WTC11 (cell line): ENCODE measurements around the gene GYS2. TPM values are rescaled to one million over a fixed set of nuclear protein-coding genes. Genes with fewer than 3 reads are reported as not detected.

Experiments used
- ATAC-seq: fragments of 200-7000 bp; cut with Tn5 transposase; 2 replicates; pipeline ENCODE4 v1.10.0; 2021; ENCODE audit warnings: mild to moderate bottlenecking, moderate library complexity
- CTCF ChIA-PET: fragments of 300-600 bp; sonication (Branson Sonifier 250); formaldehyde crosslinking; loops from one replicate; lab custom pipeline; 2021; ENCODE audit warnings: antibody characterized with exemption; lab: Charles Lee
- POLR2A ChIA-PET: fragments of 350-600 bp; sonication (Branson Sonifier 250); formaldehyde crosslinking; loops from one replicate; lab custom pipeline; 2021; ENCODE audit warnings: antibody characterized with exemption; lab: Charles Lee
- DNase-seq: peaks from one replicate; pipeline ENCODE4 v3.0.0; 2021; ENCODE audit warnings: low spot score
- H3K27ac Mint-ChIP-seq: 2 replicates; pipeline ENCODE4 v1.8.0; 2021; ENCODE audit warnings: mixed read lengths
- H3K27me3 Mint-ChIP-seq: 2 replicates; pipeline ENCODE4 v1.8.0; 2021; ENCODE audit warnings: low read depth, mild to moderate bottlenecking, moderate library complexity, mixed read lengths
- H3K36me3 Mint-ChIP-seq: 2 replicates; pipeline ENCODE4 v1.8.0; 2021; ENCODE audit warnings: mixed read lengths
- H3K4me1 Mint-ChIP-seq: 2 replicates; pipeline ENCODE4 v1.8.0; 2022; ENCODE audit warnings: mixed read lengths
- H3K4me3 Mint-ChIP-seq: 2 replicates; pipeline ENCODE4 v1.8.0; 2021; ENCODE audit warnings: mild to moderate bottlenecking, moderate library complexity, mixed read lengths
- H3K9me3 Mint-ChIP-seq: 2 replicates; pipeline ENCODE4 v1.8.0; 2021; ENCODE audit warnings: mixed read lengths
- ATF2 ChIP-seq: sonication (generic); formaldehyde crosslinking; IDR thresholded peaks from 2 replicates; pipeline ENCODE4 v1.8.1; 2022; ENCODE audit warnings: low read depth, missing genetic modification reagents, borderline replicate concordance
- E2F1 ChIP-seq: sonication (generic); formaldehyde crosslinking; IDR thresholded peaks from 2 replicates; pipeline ENCODE4 v1.8.0; 2022; ENCODE audit warnings: mild to moderate bottlenecking, missing genetic modification reagents
- E2F4 ChIP-seq: sonication (generic); formaldehyde crosslinking; IDR thresholded peaks from 2 replicates; pipeline ENCODE4 v1.8.1; 2022; ENCODE audit warnings: low read depth, mild to moderate bottlenecking, moderate library complexity, missing genetic modification reagents, borderline replicate concordance
- E2F5 ChIP-seq: sonication (generic); formaldehyde crosslinking; IDR thresholded peaks from 2 replicates; pipeline ENCODE4 v1.8.1; 2022; ENCODE audit warnings: mild to moderate bottlenecking, moderate library complexity, missing genetic modification reagents
- ERG ChIP-seq: fragments of 250-450 bp; sonication (Bioruptor Pico); IDR thresholded peaks from 2 replicates; pipeline ENCODE4 v1.8.0; 2021; ENCODE audit warnings: mild to moderate bottlenecking
- ESRRA ChIP-seq: sonication (generic); formaldehyde crosslinking; IDR thresholded peaks from 2 replicates; pipeline ENCODE4 v1.8.1; 2022; ENCODE audit warnings: mild to moderate bottlenecking, missing genetic modification reagents, borderline replicate concordance
- GABPB1 ChIP-seq: sonication (generic); formaldehyde crosslinking; IDR thresholded peaks from 2 replicates; pipeline ENCODE4 v1.8.1; 2023; ENCODE audit warnings: mild to moderate bottlenecking, missing genetic modification reagents
- GRHL2 ChIP-seq: fragments of 250-450 bp; sonication (Bioruptor Pico); IDR thresholded peaks from 2 replicates; pipeline ENCODE4 v1.8.0; 2022; ENCODE audit warnings: mild to moderate bottlenecking, moderate library complexity; ENCODE audit not compliant: insufficient replicate concordance, severe bottlenecking
- MAX ChIP-seq: sonication (generic); formaldehyde crosslinking; IDR thresholded peaks from 2 replicates; pipeline ENCODE4 v1.8.0; 2022; ENCODE audit warnings: mild to moderate bottlenecking, missing genetic modification reagents
- NFYB ChIP-seq: sonication (generic); formaldehyde crosslinking; conservative IDR thresholded peaks from 2 replicates; pipeline ENCODE4 v1.8.0; 2022; ENCODE audit warnings: low read depth, missing genetic modification reagents
- NR2C2 ChIP-seq: sonication (generic); formaldehyde crosslinking; IDR thresholded peaks from 2 replicates; pipeline ENCODE4 v1.8.0; 2022; ENCODE audit warnings: mild to moderate bottlenecking, missing genetic modification reagents
- PRDM15 ChIP-seq: sonication (generic); formaldehyde crosslinking; IDR thresholded peaks from 2 replicates; pipeline ENCODE4 v1.8.0; 2022; ENCODE audit warnings: missing genetic modification reagents
- RELA ChIP-seq: sonication (generic); formaldehyde crosslinking; IDR thresholded peaks from 2 replicates; pipeline ENCODE4 v1.8.1; 2022; ENCODE audit warnings: missing genetic modification reagents, mild to moderate bottlenecking, borderline replicate concordance
- SMAD3 ChIP-seq: sonication (generic); formaldehyde crosslinking; IDR thresholded peaks from 2 replicates; pipeline ENCODE4 v1.8.0; 2022; ENCODE audit warnings: missing genetic modification reagents, mild to moderate bottlenecking, borderline replicate concordance
- SMAD4 ChIP-seq: sonication (generic); formaldehyde crosslinking; IDR thresholded peaks from 2 replicates; pipeline ENCODE4 v1.8.0; 2022; ENCODE audit warnings: mild to moderate bottlenecking, missing genetic modification reagents
- TEAD1 ChIP-seq: sonication (generic); formaldehyde crosslinking; IDR thresholded peaks from 2 replicates; pipeline ENCODE4 v1.8.0; 2022; ENCODE audit warnings: mild to moderate bottlenecking, missing genetic modification reagents
- TP53 ChIP-seq: sonication (generic); formaldehyde crosslinking; IDR thresholded peaks from 2 replicates; pipeline ENCODE4 v1.8.1; 2023; ENCODE audit warnings: mild to moderate bottlenecking, missing genetic modification reagents
- ZMAT4 ChIP-seq: fragments of 250-450 bp; sonication (Bioruptor Pico); IDR thresholded peaks from 2 replicates; pipeline ENCODE4 v1.9.0; 2021; ENCODE audit warnings: mild to moderate bottlenecking
- ZNF121 ChIP-seq: sonication (generic); formaldehyde crosslinking; IDR thresholded peaks from 2 replicates; pipeline ENCODE4 v1.8.0; 2023; ENCODE audit warnings: missing genetic modification reagents
- ZNF219 ChIP-seq: sonication (generic); formaldehyde crosslinking; IDR thresholded peaks from 2 replicates; pipeline ENCODE4 v1.8.0; 2023; ENCODE audit warnings: missing genetic modification reagents, mild to moderate bottlenecking, borderline replicate concordance
- ZNF263 ChIP-seq: sonication (generic); formaldehyde crosslinking; IDR thresholded peaks from 2 replicates; pipeline ENCODE4 v1.8.1; 2022; ENCODE audit warnings: low read depth, mild to moderate bottlenecking, moderate library complexity, missing genetic modification reagents
- total RNA-seq: library from RNA; stranded (reverse); gene quantifications from 3 replicates; pipeline ENCODE4 v1.2.3, GENCODE V29; 2021

The GYS2 gene
- total RNA-seq, 1 experiment from 2014 or later = not detected

GRCh38 chr12:21516281-21516680, 88.4 kb downstream of the GYS2 start (continued):
- TF ChIP-seq ZMAT4 (CRISPR knock-in tag) (no peak), GABPB1 (CRISPR knock-in tag) (no peak), E2F1 (CRISPR knock-in tag) (no peak), NR2C2 (CRISPR knock-in tag) (no peak), E2F4 (CRISPR knock-in tag) (no peak), GRHL2 (CRISPR knock-in tag) (no peak), SMAD4 (no peak), TEAD1 (CRISPR knock-in tag) (no peak), RELA (CRISPR knock-in tag) (no peak), MAX (CRISPR knock-in tag) (no peak), ATF2 (no peak), ERG (CRISPR knock-in tag) (no peak), SMAD3 (no peak), NFYB (CRISPR knock-in tag) (no peak)

GRCh38 chr12:21509768-21510167, 94.9 kb downstream of the GYS2 start:
- H3K4me3 Mint-ChIP-seq = no peak overlapping the region
- H3K9me3 Mint-ChIP-seq = no peaks in the 10 kb centered on the region
- no peak for TF ChIP-seq ESRRA (CRISPR knock-in tag)
- no peak for ATAC-seq
- H3K36me3 Mint-ChIP-seq = peaks cover 19% of the 10 kb centered on the region
- no peaks in the 10 kb centered on the region for H3K27me3 Mint-ChIP-seq
- POLR2A ChIA-PET = interaction anchor here (0.6 kb wide), 1 partner anchor 274 kb away, joined by 6 read pairs; no protein-coding TSS in a partner anchor
- DNase-seq = no peak
- H3K4me1 Mint-ChIP-seq = no peaks in the 10 kb centered on the region
- CTCF ChIA-PET = no interaction called here
- no peak overlapping the region for H3K27ac Mint-ChIP-seq

GRCh38 chr12:21507849-21508248, 96.8 kb downstream of the GYS2 start:
- ATAC-seq (no peak), DNase-seq (no peak)
- POLR2A ChIA-PET = no interaction called here
- Mint-ChIP-seq H3K4me1 (peaks cover 6% of the 10 kb centered on the region; the same call in 1 of the 2 replicates), H3K27ac (no peak overlapping the region), H3K36me3 (peaks cover 13% of the 10 kb centered on the region), H3K4me3 (no peak overlapping the region)
- TF ChIP-seq ZNF219 = no peak
- TF ChIP-seq, all 79 proteins: peak for 0
- Mint-ChIP-seq H3K9me3 (no peaks in the 10 kb centered on the region), H3K27me3 (no peaks in the 10 kb centered on the region)
- CTCF ChIA-PET = no interaction called here

GRCh38 chr12:21505888-21506287, 98.8 kb downstream of the GYS2 start:
- peaks cover 11% of the 10 kb centered on the region for H3K4me1 Mint-ChIP-seq
- CTCF ChIA-PET = no interaction called here
- ATAC-seq (no peak), DNase-seq (no peak)
- H3K9me3 Mint-ChIP-seq = no peaks in the 10 kb centered on the region
- H3K4me3 Mint-ChIP-seq = no peak overlapping the region
- no peak for TF ChIP-seq E2F5 (CRISPR knock-in tag)
- TF ChIP-seq PRDM15 = no peak
- no peak for TF ChIP-seq ESRRA (CRISPR knock-in tag)
- no peak for TF ChIP-seq ZNF263 (CRISPR knock-in tag)
- TF ChIP-seq TP53 (CRISPR knock-in tag) = no peak
- no peak for TF ChIP-seq ZNF121 (CRISPR knock-in tag)
- TF ChIP-seq, all 79 proteins: peak for 0
- POLR2A ChIA-PET = no interaction called here
- no peak overlapping the region for H3K27ac Mint-ChIP-seq
- no peaks in the 10 kb centered on the region for H3K27me3 Mint-ChIP-seq
- peaks cover 12% of the 10 kb centered on the region for H3K36me3 Mint-ChIP-seq
